ENCODE results near the gene TRIM33. TPM values are rescaled to one million over a fixed set of nuclear protein-coding genes. Genes with fewer than 3 reads are reported as not detected.
A peak's percentile ranks its signal among the peaks of the same experiment; 100 is the strongest.
"Not testable (repeated sequence)": the region's sequence is repeated elsewhere in the genome, so short reads cannot be mapped to it uniquely, and the experiment has no call there.

TRIM33 gene
- total and polyA plus RNA-seq, 2 donors (not counting 1 experiment from before 2014, with no cell fraction given), result 17.8 to 21.5 TPM

DNA sequence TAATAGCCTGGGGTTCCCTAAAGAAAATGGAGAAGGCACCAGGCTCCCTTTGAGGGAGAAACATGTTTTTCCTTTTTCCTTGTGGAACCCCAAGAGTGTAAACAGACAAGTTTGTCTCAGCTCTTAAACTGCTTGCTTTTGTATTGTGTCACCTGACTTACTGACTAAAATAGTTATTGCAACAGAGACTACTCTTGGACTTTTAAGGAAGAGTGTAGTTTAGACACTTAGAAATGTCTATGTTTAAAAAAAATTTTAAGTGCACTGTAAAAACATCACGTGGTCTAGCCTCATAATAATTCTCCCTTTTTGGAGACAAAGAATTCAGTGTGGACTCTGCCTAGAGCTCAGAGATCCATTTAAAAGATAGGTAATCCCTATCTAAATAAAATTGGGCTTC lies 141.1 kb downstream of the TRIM33 start:
- TF ChIP-seq CTCF (conservative IDR thresholded peaks at IDR 0.05 in 1 of 2, IDR thresholded peaks at IDR 0.05 in 1 of 2; ENCODE audit: low read depth in 1 of 2, low read length in 2 of 2) (no peak), EZH2 (IDR thresholded peaks at IDR 0.05; ENCODE audit: low read length, missing control alignments) (no peak)
- Histone ChIP-seq H3K27ac (ENCODE audit: insufficient read depth, low read length) (no peak overlapping the region), H4K20me1 (ENCODE audit: control insufficient read depth, extremely low read depth, insufficient read depth, low read length) (no peaks in the 10 kb centered on the region), H3K27me3 (ENCODE audit: control insufficient read depth, insufficient read depth, low read length) (no peaks in the 10 kb centered on the region), H3K36me3 (ENCODE audit: control insufficient read depth, insufficient read depth, low read length) (no peaks in the 10 kb centered on the region), H2AFZ (ENCODE audit: low read length) (no peak overlapping the region), H3K4me1 (ENCODE audit: control insufficient read depth, extremely low read depth, insufficient read depth, low read length) (no peaks in the 10 kb centered on the region), H3K79me2 (ENCODE audit: control insufficient read depth, insufficient read depth, low read length) (no peaks in the 10 kb centered on the region), H3K9ac (ENCODE audit: insufficient read depth, low read length) (no peak overlapping the region), H3K4me3 (replicated peaks in 1 of 4; ENCODE audit: control extremely low read depth in 1 of 4, insufficient read depth in 1 of 4, low read depth in 3 of 4, low read length in 4 of 4) (no peak overlapping the region), H3K9me3 (ENCODE audit: control insufficient read depth, insufficient read depth, low read depth, low read length) (no peaks in the 10 kb centered on the region), H3K4me2 (ENCODE audit: extremely low read depth, insufficient read depth, low read length) (no peak overlapping the region)
- DNase-seq (ENCODE audit: low read depth in 2 of 2), result peak in 1 of 2 donors; percentile 24

DNA sequence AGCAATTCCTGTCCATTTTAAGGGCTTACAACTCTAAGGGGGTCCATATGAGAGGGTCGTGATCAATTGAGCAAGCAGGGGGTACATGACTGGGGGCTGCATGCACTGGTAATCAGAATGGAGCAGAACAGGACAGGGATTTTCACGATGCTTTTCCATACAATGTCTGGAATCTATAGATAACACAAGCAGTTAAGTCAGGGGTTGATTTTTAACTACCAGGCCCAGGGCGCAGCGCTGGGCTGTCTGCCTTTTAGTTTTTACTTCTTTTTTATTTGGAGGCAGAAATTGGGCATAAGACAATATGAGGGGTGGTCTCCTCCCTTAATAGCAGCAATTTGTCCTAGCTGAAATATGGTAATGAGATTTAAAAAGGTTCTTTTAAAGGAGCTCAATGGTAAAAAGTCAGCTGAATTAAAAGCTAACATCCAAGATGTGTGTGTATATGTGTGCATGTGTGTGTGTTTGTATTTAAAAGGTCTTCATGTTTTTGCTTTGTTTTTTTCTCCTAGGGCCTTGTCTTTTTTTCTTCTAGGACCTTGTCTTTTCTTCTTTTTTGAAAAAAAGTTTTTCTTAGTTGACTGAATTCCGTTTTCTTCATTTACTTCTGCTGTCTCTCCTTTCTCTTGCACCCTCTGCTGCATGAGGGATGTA lies 141.6 kb downstream of the TRIM33 start:
- H3K27me3 ChIP-seq (ENCODE audit: control insufficient read depth, insufficient read depth, low read length); DNase-seq (ENCODE audit: low read depth in 2 of 2); H3K9me3 ChIP-seq (ENCODE audit: control insufficient read depth, insufficient read depth, low read depth, low read length); H3K79me2 ChIP-seq (ENCODE audit: control insufficient read depth, insufficient read depth, low read length); H4K20me1 ChIP-seq (ENCODE audit: control insufficient read depth, extremely low read depth, insufficient read depth, low read length); H3K4me3 ChIP-seq (replicated peaks in 1 of 4; ENCODE audit: control extremely low read depth in 1 of 4, insufficient read depth in 1 of 4, low read depth in 3 of 4, low read length in 4 of 4); H3K9ac ChIP-seq (ENCODE audit: insufficient read depth, low read length); H2AFZ ChIP-seq (ENCODE audit: low read length); H3K27ac ChIP-seq (ENCODE audit: insufficient read depth, low read length); H3K4me1 ChIP-seq (ENCODE audit: control insufficient read depth, extremely low read depth, insufficient read depth, low read length); H3K4me2 ChIP-seq (ENCODE audit: extremely low read depth, insufficient read depth, low read length); H3K36me3 ChIP-seq (ENCODE audit: control insufficient read depth, insufficient read depth, low read length): not testable (repeated sequence)

GRCh38 chr1:114368560-114369255 lies 142.3 kb downstream of the TRIM33 start:
- H3K4me2 ChIP-seq (ENCODE audit: extremely low read depth, insufficient read depth, low read length), result no peak overlapping the region
- H3K79me2 ChIP-seq (ENCODE audit: control insufficient read depth, insufficient read depth, low read length), result no peaks in the 10 kb centered on the region
- DNase-seq (ENCODE audit: low read depth in 2 of 2), result no peak
- H3K27ac ChIP-seq (ENCODE audit: insufficient read depth, low read length), result no peak overlapping the region
- no peaks in the 10 kb centered on the region for H4K20me1 ChIP-seq (ENCODE audit: control insufficient read depth, extremely low read depth, insufficient read depth, low read length)
- no peaks in the 10 kb centered on the region for H3K4me1 ChIP-seq (ENCODE audit: control insufficient read depth, extremely low read depth, insufficient read depth, low read length)
- H3K27me3 ChIP-seq (ENCODE audit: control insufficient read depth, insufficient read depth, low read length), result no peaks in the 10 kb centered on the region
- H3K9ac ChIP-seq (ENCODE audit: insufficient read depth, low read length), result no peak overlapping the region
- no peak overlapping the region for H3K4me3 ChIP-seq (replicated peaks in 1 of 4; ENCODE audit: control extremely low read depth in 1 of 4, insufficient read depth in 1 of 4, low read depth in 3 of 4, low read length in 4 of 4)
- no peak for TF ChIP-seq CTCF (conservative IDR thresholded peaks at IDR 0.05 in 1 of 2, IDR thresholded peaks at IDR 0.05 in 1 of 2; ENCODE audit: low read depth in 1 of 2, low read length in 2 of 2)
- TF ChIP-seq EZH2 (IDR thresholded peaks at IDR 0.05; ENCODE audit: low read length, missing control alignments), result no peak
- H3K9me3 ChIP-seq (ENCODE audit: control insufficient read depth, insufficient read depth, low read depth, low read length), result no peaks in the 10 kb centered on the region
- H3K36me3 ChIP-seq (ENCODE audit: control insufficient read depth, insufficient read depth, low read length), result no peaks in the 10 kb centered on the region
- no peak overlapping the region for H2AFZ ChIP-seq (ENCODE audit: low read length)

Data from fibroblast of lung (primary cell).